H1 (cell line): ENCODE results near the gene CLDN8.

Source experiments
- CTCF ChIP-seq, 3 experiments: IDR thresholded peaks; 1 replicate in 2 of 3; 2 replicates in 1 of 3; pipeline versions ENCODE4 v1.5.1 to v1.6.1; 2011; ENCODE audit warnings: low read length in 3 of 3, mild to moderate bottlenecking in 3 of 3, inconsistent platforms in 2 of 3, low read depth in 1 of 3, moderate library complexity in 1 of 3; ENCODE audit not compliant: insufficient read depth in 1 of 3; ENCODE audit errors: control extremely low read depth in 1 of 3
- E2F6 ChIP-seq: IDR thresholded peaks from 2 replicates; pipeline ENCODE4 v1.6.1; 2012; ENCODE audit warnings: inconsistent platforms
- GTF2F1 ChIP-seq: IDR thresholded peaks from 2 replicates; pipeline ENCODE4 v1.6.1; 2012; ENCODE audit warnings: low read depth, low read length, improper control_type of control experiment, borderline replicate concordance
- JUN ChIP-seq: IDR thresholded peaks from 2 replicates; pipeline ENCODE4 v1.6.1; 2011; ENCODE audit warnings: low read depth, mild to moderate bottlenecking, improper control_type of control experiment, low read length
- NRF1 ChIP-seq: IDR thresholded peaks from 2 replicates; pipeline ENCODE4 v1.6.1; 2011; ENCODE audit warnings: mild to moderate bottlenecking, low read depth, low read length, improper control_type of control experiment
- POLR2A ChIP-seq, 2 experiments: IDR thresholded peaks; 1 replicate in 1 of 2; 2 replicates in 1 of 2; pipeline ENCODE4 v1.6.1; 2011; ENCODE audit warnings: low read depth in 2 of 2, low read length in 2 of 2, mild to moderate bottlenecking in 2 of 2; ENCODE audit errors: control extremely low read depth in 1 of 2
- RAD21 ChIP-seq, 2 experiments: IDR thresholded peaks in 1 of 2; conservative IDR thresholded peaks in 1 of 2; 2 replicates each; pipeline ENCODE4 v1.6.1; 2011; ENCODE audit warnings: low read depth in 2 of 2, low read length in 2 of 2, improper control_type of control experiment in 1 of 2, inconsistent platforms in 1 of 2, mild to moderate bottlenecking in 1 of 2, moderate library complexity in 1 of 2
- TAF7 ChIP-seq: optimal IDR thresholded peaks from 2 replicates; pipeline ENCODE3; 2011; ENCODE audit warnings: low read depth, mild to moderate bottlenecking, inconsistent platforms, low read length, moderate library complexity, borderline replicate concordance
- TF ChIP-seq, protein P1 (sequence below): IDR thresholded peaks from 2 replicates; pipeline ENCODE4 v1.6.1; 2012; ENCODE audit warnings: inconsistent platforms

DNA sequence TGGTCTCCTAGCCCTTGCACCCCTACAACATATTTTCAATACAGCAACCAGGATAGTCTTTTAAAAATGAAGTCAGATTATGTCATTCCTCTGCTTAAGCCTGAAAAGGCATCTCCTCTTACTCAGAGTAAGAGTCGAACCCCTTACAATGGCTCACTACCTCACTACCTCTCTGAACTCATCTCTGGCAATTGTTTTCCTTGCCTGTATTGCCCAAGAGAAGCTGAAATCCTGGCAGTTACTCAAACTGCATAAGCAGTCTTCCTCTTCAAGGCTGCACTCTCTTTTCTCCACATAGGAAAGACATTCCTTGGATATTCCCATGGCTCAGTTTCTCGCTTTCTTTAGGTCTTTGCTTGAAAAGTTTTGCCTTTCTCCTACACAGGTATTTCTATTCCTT, 22.7 kb downstream of the CLDN8 start:
- TF ChIP-seq NRF1 (no peak), CTCF (IDR thresholded peaks at IDR 0.05; ENCODE audit: control extremely low read depth in 1 of 3, insufficient read depth in 1 of 3, low read depth in 1 of 3, low read length in 3 of 3) (no peak), POLR2A (IDR thresholded peaks at IDR 0.05; ENCODE audit: control extremely low read depth in 1 of 2, low read depth in 2 of 2, low read length in 2 of 2) (no peak), JUN (no peak), GTF2F1 (no peak), E2F6 (no peak), RAD21 (IDR thresholded peaks at IDR 0.05 in 1 of 2, conservative IDR thresholded peaks at IDR 0.05 in 1 of 2; ENCODE audit: low read depth in 2 of 2, low read length in 2 of 2) (no peak), TAF7 (no peak)
- TF ChIP-seq, protein P1, sequence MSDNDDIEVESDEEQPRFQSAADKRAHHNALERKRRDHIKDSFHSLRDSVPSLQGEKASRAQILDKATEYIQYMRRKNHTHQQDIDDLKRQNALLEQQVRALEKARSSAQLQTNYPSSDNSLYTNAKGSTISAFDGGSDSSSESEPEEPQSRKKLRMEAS, result no peak
